ENCODE results near the gene DIRAS3. TPM values are rescaled to one million over a fixed set of nuclear protein-coding genes. Genes with fewer than 3 reads are reported as not detected.
"Not testable (repeated sequence)": the region's sequence is repeated elsewhere in the genome, so short reads cannot be mapped to it uniquely, and the experiment has no call there.

Gene DIRAS3, protein sequence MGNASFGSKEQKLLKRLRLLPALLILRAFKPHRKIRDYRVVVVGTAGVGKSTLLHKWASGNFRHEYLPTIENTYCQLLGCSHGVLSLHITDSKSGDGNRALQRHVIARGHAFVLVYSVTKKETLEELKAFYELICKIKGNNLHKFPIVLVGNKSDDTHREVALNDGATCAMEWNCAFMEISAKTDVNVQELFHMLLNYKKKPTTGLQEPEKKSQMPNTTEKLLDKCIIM
- total RNA-seq: not detected

DNA sequence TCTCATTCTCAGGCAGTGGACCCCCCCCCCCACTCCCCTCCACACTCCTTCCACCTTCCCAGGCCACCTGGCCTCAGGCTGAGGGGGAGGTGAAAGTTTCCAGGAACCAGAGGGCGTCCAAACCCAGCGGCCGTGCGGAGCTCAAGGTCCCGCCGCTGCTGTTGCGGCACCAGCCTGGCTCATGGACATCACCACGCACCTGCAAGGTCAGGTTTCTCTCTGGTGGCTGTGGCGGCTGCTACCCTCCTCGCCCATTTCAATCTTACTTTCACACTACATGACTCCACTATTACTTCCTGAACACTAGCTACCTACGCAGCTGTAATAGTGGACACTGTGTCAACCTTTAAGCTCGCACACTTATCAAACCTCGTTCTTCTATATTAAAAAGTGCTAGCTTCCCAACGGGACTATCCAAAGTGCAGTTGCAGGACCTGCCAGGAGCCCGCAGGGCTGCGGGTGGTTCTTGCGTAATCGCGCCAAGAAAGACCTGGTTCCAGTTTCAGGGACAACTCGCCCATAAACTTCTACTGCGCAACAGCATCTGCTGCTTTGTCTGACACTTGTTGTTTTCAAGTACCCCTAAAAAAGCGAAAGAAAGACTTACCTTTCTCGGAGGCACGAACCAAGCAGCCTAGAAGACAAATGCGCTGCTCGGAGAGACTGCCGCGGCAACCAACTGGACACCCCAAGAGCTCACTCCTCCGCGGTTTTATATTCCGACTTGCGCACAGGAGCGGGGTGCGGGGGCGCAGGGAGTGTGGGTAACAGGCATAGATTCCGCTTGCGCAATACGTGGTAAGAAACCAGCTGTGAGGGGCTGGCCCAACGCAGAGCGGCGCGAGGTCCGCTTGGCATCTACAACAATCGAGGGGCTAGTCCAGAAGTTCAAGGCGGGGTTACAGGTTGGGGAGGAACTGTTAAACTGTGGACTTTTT lies at the start of gene DIRAS3:
DIRAS3 (minus strand) TSS at position 687 of the 938 bp plus-strand sequence. CDS start 3,330 bp downstream, outside the sequence.
- Mint-ChIP-seq H3K36me3 (ENCODE audit: low read depth) (no peaks in the 10 kb centered on the region), H3K27ac (no peak within 1 kb of the TSS), H3K4me1 (no peaks in the 10 kb centered on the region), H3K27me3 (peaks cover 23% of the 10 kb centered on the region), H3K9me3 (no peaks in the 10 kb centered on the region), H3K4me3 (no peak within 1 kb of the TSS)
- DNase-seq: no peak
- CTCF ChIA-PET: no interaction called here
- POLR2A ChIA-PET: no interaction called here

GRCh38 chr1:68093737-68094136 lies 43.3 kb upstream of the DIRAS3 start:
- no peaks in the 10 kb centered on the region for H3K4me1 Mint-ChIP-seq
- POLR2A ChIA-PET: no interaction called here
- H3K36me3 Mint-ChIP-seq (ENCODE audit: low read depth): no peaks in the 10 kb centered on the region
- CTCF ChIA-PET: no interaction called here
- no peak overlapping the region for H3K27ac Mint-ChIP-seq
- H3K27me3 Mint-ChIP-seq: no peaks in the 10 kb centered on the region
- H3K9me3 Mint-ChIP-seq: no peaks in the 10 kb centered on the region
- H3K4me3 Mint-ChIP-seq: no peak overlapping the region
- no peak for DNase-seq

DNA sequence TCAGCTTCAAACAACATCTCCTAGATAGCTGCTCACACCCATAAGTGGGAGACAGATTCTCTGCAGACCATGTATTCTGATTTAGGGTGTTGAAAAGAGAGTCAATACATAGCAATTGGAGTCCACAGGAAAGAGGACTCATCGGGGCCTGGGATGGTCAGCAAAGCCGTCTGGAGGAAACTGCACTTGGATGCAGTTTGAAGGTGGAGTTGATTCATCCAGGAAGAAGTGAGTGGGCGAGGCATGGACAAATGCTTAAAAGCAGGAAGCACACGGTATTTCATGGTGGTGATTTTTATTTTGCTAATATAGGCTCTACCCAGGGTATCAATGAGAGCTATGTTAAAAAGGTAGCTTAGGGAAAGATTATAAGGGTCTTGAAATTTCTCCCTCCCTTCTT lies 36.8 kb upstream of the DIRAS3 start:
- no peaks in the 10 kb centered on the region for H3K4me1 Mint-ChIP-seq
- DNase-seq: no peak
- no peaks in the 10 kb centered on the region for H3K27me3 Mint-ChIP-seq
- no peak overlapping the region for H3K4me3 Mint-ChIP-seq
- CTCF ChIA-PET: no interaction called here
- no peaks in the 10 kb centered on the region for H3K9me3 Mint-ChIP-seq
- no peak overlapping the region for H3K27ac Mint-ChIP-seq
- no peaks in the 10 kb centered on the region for H3K36me3 Mint-ChIP-seq (ENCODE audit: low read depth)
- POLR2A ChIA-PET: no interaction called here

DNA sequence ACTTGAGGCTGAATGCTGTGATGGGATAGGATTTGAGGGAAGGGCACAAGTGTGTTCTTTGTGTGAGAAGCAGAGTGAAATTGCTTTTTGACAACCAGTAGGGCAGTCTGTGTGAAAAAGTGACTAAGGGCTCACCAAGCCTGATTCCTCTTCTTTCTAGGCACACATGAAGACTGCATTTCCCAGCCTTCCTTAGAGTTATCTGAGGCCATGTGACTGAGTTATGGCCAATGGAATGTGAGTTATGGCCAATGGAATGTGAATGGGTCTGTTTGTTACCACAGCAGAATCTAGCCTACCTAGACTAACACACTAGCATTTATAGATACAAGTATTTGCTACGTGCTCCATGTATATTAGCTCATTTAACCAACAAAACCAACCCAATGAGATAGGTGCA lies 35.3 kb upstream of the DIRAS3 start:
- no peak overlapping the region for H3K27ac Mint-ChIP-seq
- ChIA-PET CTCF (no interaction called here), POLR2A (no interaction called here)
- no peak for DNase-seq
- H3K4me1 Mint-ChIP-seq: no peaks in the 10 kb centered on the region
- no peaks in the 10 kb centered on the region for H3K27me3 Mint-ChIP-seq
- no peaks in the 10 kb centered on the region for H3K9me3 Mint-ChIP-seq
- no peaks in the 10 kb centered on the region for H3K36me3 Mint-ChIP-seq (ENCODE audit: low read depth)
- no peak overlapping the region for H3K4me3 Mint-ChIP-seq

GRCh38 chr1:68083686-68084085 lies 33.3 kb upstream of the DIRAS3 start:
- H3K4me1 Mint-ChIP-seq: no peaks in the 10 kb centered on the region
- no peaks in the 10 kb centered on the region for H3K27me3 Mint-ChIP-seq
- no peaks in the 10 kb centered on the region for H3K9me3 Mint-ChIP-seq
- no peak overlapping the region for H3K27ac Mint-ChIP-seq
- CTCF ChIA-PET: no interaction called here
- no peaks in the 10 kb centered on the region for H3K36me3 Mint-ChIP-seq (ENCODE audit: low read depth)
- H3K4me3 Mint-ChIP-seq: no peak overlapping the region
- no peak for DNase-seq
- POLR2A ChIA-PET: no interaction called here

GRCh38 chr1:68081775-68082283 lies 31.4 kb upstream of the DIRAS3 start:
- H3K9me3 Mint-ChIP-seq: no peaks in the 10 kb centered on the region
- no peaks in the 10 kb centered on the region for H3K27me3 Mint-ChIP-seq
- ChIA-PET CTCF (no interaction called here), POLR2A (no interaction called here)
- H3K36me3 Mint-ChIP-seq (ENCODE audit: low read depth): no peaks in the 10 kb centered on the region
- H3K4me3 Mint-ChIP-seq: no peak overlapping the region
- no peak overlapping the region for H3K27ac Mint-ChIP-seq
- DNase-seq: no peak
- no peaks in the 10 kb centered on the region for H3K4me1 Mint-ChIP-seq

DNA sequence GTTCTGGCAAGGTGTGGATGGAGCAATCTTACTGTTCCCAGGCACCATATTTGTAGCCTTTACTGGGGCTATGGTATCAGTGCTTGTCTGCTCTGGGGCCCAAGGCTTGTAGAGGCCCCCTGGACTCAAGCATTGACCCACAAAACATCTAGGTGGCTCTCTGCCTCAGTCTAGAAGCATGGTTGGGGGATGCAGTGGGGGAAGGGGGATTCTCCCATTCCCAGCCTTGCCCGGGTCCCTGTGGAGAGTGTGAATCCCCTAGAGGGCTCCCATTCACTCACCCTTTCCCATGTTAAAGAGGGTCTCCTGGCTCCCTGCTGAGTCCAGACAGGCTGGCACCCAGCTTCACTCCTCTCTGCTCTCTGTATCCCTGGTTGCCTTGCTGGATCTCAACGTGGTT lies 28.2 kb upstream of the DIRAS3 start:
- Mint-ChIP-seq H3K4me3 (no peak overlapping the region), H3K36me3 (ENCODE audit: low read depth) (no peaks in the 10 kb centered on the region), H3K27me3 (no peaks in the 10 kb centered on the region), H3K9me3 (no peaks in the 10 kb centered on the region), H3K27ac (no peak overlapping the region), H3K4me1 (no peaks in the 10 kb centered on the region)
- ChIA-PET POLR2A (no interaction called here), CTCF (no interaction called here)
- no peak for DNase-seq

GRCh38 chr1:68074472-68074871 lies 24.0 kb upstream of the DIRAS3 start:
- H3K4me1 Mint-ChIP-seq: no peaks in the 10 kb centered on the region
- DNase-seq: no peak
- H3K9me3 Mint-ChIP-seq: no peaks in the 10 kb centered on the region
- H3K36me3 Mint-ChIP-seq (ENCODE audit: low read depth): no peaks in the 10 kb centered on the region
- no peak overlapping the region for H3K27ac Mint-ChIP-seq
- CTCF ChIA-PET: no interaction called here
- no peaks in the 10 kb centered on the region for H3K27me3 Mint-ChIP-seq
- POLR2A ChIA-PET: no interaction called here
- H3K4me3 Mint-ChIP-seq: no peak overlapping the region

DNA sequence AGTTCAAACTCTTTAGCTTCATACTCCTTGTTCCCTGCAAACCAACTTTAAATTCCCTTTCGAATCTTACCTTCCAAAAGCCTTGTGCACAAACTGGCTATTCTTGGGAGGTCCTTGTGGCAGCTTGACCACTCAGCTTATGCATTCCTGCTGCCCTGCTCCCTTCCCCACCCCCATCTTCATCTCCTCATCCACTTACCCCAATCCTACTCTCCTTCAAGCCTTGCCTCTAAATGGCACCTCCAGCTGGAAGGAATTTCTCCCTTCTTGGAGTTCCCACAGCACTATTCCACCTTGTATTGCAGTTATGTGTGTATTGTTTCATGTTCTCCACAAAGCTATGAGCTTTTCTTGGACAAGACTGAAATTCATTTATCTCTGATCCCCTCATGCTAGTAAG lies 15.3 kb upstream of the DIRAS3 start:
- Mint-ChIP-seq H3K27me3 (no peaks in the 10 kb centered on the region), H3K9me3 (no peaks in the 10 kb centered on the region), H3K36me3 (ENCODE audit: low read depth) (no peaks in the 10 kb centered on the region), H3K4me1 (no peaks in the 10 kb centered on the region), H3K4me3 (no peak overlapping the region), H3K27ac (no peak overlapping the region)
- CTCF ChIA-PET: no interaction called here
- DNase-seq: no peak
- POLR2A ChIA-PET: no interaction called here

DNA sequence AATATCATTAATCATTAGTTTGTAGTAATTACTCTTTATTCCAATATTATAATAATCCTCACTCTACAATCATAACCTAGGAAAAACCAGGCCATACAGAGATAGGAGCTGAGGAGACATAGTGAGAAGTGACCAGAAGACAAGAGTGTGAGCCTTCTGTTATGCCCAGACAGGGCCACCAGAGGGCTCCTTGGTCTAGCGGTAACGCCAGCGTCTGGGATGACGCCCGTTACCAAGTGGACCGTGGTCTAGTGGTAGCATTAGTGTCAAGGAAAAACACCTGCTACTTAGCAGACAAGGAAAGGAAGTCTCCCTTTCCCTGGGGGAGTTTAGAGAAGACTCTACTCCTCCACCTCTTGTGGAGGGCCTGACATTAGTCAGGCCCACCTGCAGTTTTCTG lies 7.6 kb upstream of the DIRAS3 start:
- H3K27me3 Mint-ChIP-seq; H3K27ac Mint-ChIP-seq; DNase-seq; H3K4me1 Mint-ChIP-seq; H3K9me3 Mint-ChIP-seq; H3K4me3 Mint-ChIP-seq; CTCF ChIA-PET; POLR2A ChIA-PET; H3K36me3 Mint-ChIP-seq (ENCODE audit: low read depth): not testable (repeated sequence)

- no peaks in the 10 kb centered on the region for H3K9me3 Mint-ChIP-seq
- H3K27ac Mint-ChIP-seq: no peak overlapping the region
- ChIA-PET POLR2A (no interaction called here), CTCF (no interaction called here)
- H3K4me3 Mint-ChIP-seq: no peak overlapping the region
- H3K4me1 Mint-ChIP-seq: no peaks in the 10 kb centered on the region
- no peaks in the 10 kb centered on the region for H3K27me3 Mint-ChIP-seq
- no peak for DNase-seq
- H3K36me3 Mint-ChIP-seq (ENCODE audit: low read depth): no peaks in the 10 kb centered on the region
Observed at GRCh38 chr1:68057564-68057963, 7.1 kb upstream of the DIRAS3 start.

DNA sequence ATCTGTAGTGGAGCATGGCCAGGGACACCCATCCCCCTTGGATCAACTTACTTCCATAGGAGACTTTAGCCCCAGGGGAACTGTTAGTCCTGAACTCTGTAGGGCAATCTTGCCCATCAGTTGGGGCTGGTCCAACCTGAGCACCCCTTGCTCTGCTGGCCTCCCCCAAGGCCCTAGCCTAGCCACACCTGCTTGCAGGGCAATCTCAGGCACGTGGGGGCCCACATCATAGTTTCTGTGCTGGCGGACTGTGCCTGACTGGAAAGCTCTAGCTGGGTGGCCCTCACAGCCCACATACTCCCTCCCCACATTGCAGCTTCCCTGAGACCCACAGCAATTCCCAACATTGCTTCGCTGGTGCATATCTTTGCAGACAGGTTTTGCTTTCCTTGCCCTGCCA lies 6.6 kb upstream of the DIRAS3 start:
- H3K36me3 Mint-ChIP-seq (ENCODE audit: low read depth): no peaks in the 10 kb centered on the region
- no peak for DNase-seq
- ChIA-PET POLR2A (no interaction called here), CTCF (no interaction called here)
- H3K27me3 Mint-ChIP-seq: no peaks in the 10 kb centered on the region
- no peak overlapping the region for H3K4me3 Mint-ChIP-seq
- H3K27ac Mint-ChIP-seq: no peak overlapping the region
- no peaks in the 10 kb centered on the region for H3K9me3 Mint-ChIP-seq
- H3K4me1 Mint-ChIP-seq: no peaks in the 10 kb centered on the region

- H3K4me3 Mint-ChIP-seq: no peak overlapping the region
- peaks cover 23% of the 10 kb centered on the region for H3K27me3 Mint-ChIP-seq
- DNase-seq: no peak
- POLR2A ChIA-PET: no interaction called here
- H3K27ac Mint-ChIP-seq: no peak overlapping the region
- no peaks in the 10 kb centered on the region for H3K36me3 Mint-ChIP-seq (ENCODE audit: low read depth)
- CTCF ChIA-PET: no interaction called here
- H3K9me3 Mint-ChIP-seq: no peaks in the 10 kb centered on the region
- H3K4me1 Mint-ChIP-seq: no peaks in the 10 kb centered on the region
Observed at GRCh38 chr1:68051475-68051874, 1.0 kb upstream of the DIRAS3 start.

DNA sequence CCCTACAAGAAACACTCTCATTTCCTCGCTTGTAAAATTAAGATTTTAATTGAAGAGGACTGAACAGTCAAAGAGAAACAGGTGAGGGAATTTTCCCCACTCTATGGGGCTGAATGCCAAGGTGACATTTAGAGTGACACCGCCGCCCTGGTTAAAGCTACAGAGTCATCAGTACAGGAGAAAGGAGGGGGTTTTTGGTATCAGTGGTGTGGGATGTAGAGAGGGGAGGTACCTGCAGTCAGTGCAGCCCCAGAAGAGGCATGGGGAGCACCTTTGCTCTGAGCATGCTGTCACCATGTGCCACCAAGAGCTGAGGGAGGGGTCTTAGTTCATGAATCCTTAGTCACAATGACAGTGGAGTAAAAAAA lies 2.8 kb downstream of the DIRAS3 start:
- CTCF ChIA-PET: no interaction called here
- H3K27ac Mint-ChIP-seq: no peak overlapping the region
- H3K9me3 Mint-ChIP-seq: no peaks in the 10 kb centered on the region
- H3K4me1 Mint-ChIP-seq: no peaks in the 10 kb centered on the region
- H3K27me3 Mint-ChIP-seq: peaks cover 23% of the 10 kb centered on the region
- H3K36me3 Mint-ChIP-seq (ENCODE audit: low read depth): no peaks in the 10 kb centered on the region
- POLR2A ChIA-PET: no interaction called here
- no peak for DNase-seq
- no peak overlapping the region for H3K4me3 Mint-ChIP-seq

Measured in activated CD4-positive, alpha-beta memory T cell treated with anti-CD3 and anti-CD28 coated beads, Interleukin-2, amount 10 ng/mL, durations not matched to agents 7 days and 5 days (primary cell).